Measurements from ENCODE around the gene PFKM.

Gene PFKM

GRCh38 chr12:48160046-48160445, 40.9 kb downstream of the PFKM start:
- DNase-seq, result no peak

- DNase-seq, result peak; percentile 81
These were observed 41.6 kb downstream of the PFKM start for GRCh38 chr12:48160807-48161206.

- no peak for DNase-seq
These were observed 44.1 kb downstream of the PFKM start for GRCh38 chr12:48163150-48163747.

GRCh38 chr12:48164451-48164850, 45.3 kb downstream of the PFKM start:
- DNase-seq, result no peak

- peak; percentile 63 for DNase-seq
These were observed 46.2 kb downstream of the PFKM start for GRCh38 chr12:48165089-48165981.

- DNase-seq, result no peak
These were observed 49.8 kb downstream of the PFKM start for GRCh38 chr12:48169011-48169410.

GRCh38 chr12:48175613-48176416, 56.7 kb downstream of the PFKM start:
- DNase-seq, result no peak

- no peak for DNase-seq
These were observed 57.2 kb downstream of the PFKM start for GRCh38 chr12:48176417-48176751.

GRCh38 chr12:48177982-48178381, 58.8 kb downstream of the PFKM start:
- no peak for DNase-seq

GRCh38 chr12:48179466-48179865, 60.3 kb downstream of the PFKM start:
- DNase-seq, result no peak

GRCh38 chr12:48180424-48180823, 61.3 kb downstream of the PFKM start:
- no peak for DNase-seq

- no peak for DNase-seq
These were observed 61.8 kb downstream of the PFKM start for GRCh38 chr12:48180857-48181495.

- no peak for DNase-seq
These were observed 63.5 kb downstream of the PFKM start for GRCh38 chr12:48182631-48183030.

GRCh38 chr12:48183091-48183875, 64.1 kb downstream of the PFKM start, which contains the start of gene CCDC184:
Gene CCDC184 (plus strand): TSS chr12:48183644. CDS start chr12:48184123, 479 bp downstream.
- DNase-seq, result peak; percentile 58

GRCh38 chr12:48183876-48184548, 64.8 kb downstream of the PFKM start:
- DNase-seq, result no peak

- DNase-seq, result no peak
These were observed 65.4 kb downstream of the PFKM start for GRCh38 chr12:48184549-48184922.

GRCh38 chr12:48185181-48185919, 66.2 kb downstream of the PFKM start:
- DNase-seq, result no peak

GRCh38 chr12:48187916-48188695, 68.9 kb downstream of the PFKM start:
- no peak for DNase-seq

- peak; percentile 75 for DNase-seq
These were observed 70.4 kb downstream of the PFKM start for GRCh38 chr12:48189331-48190125.

Measured in RPMI8226 (cell line).